ENCODE measurements around the gene CRAMP1. TPM values are rescaled to one million over a fixed set of nuclear protein-coding genes. Genes with fewer than 3 reads are reported as not detected.

Gene CRAMP1
- polyA plus RNA-seq, 1 of the 3 experiments (the other 2 are of a cell fraction) = 9.5 TPM

DNA sequence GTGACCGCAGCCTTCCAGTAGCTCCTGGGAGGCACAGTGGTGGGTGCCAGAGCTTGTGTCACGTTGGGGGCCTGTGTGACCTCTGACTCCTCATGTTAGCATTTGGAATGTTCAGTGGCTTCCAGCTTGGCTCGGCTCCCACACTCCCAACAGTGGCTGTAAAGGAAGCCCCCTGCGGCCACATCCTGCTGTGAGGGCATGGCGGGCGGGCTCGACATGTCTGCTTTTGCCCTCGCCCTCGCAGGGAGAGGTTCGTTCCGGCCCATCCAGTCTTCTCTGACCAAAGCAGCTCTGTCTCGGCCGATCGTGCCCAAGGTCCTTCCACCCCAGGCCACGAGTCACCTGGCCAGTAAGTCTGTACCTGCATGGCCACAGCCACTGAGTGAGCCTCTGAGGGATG lies 53.7 kb downstream of the CRAMP1 start (continued):
- no peak for TF ChIP-seq CTCF (IDR thresholded peaks at IDR 0.05)
- no peak for TF ChIP-seq SIN3A (IDR thresholded peaks at IDR 0.05; ENCODE audit: borderline replicate concordance, low read depth, low read length)

DNA sequence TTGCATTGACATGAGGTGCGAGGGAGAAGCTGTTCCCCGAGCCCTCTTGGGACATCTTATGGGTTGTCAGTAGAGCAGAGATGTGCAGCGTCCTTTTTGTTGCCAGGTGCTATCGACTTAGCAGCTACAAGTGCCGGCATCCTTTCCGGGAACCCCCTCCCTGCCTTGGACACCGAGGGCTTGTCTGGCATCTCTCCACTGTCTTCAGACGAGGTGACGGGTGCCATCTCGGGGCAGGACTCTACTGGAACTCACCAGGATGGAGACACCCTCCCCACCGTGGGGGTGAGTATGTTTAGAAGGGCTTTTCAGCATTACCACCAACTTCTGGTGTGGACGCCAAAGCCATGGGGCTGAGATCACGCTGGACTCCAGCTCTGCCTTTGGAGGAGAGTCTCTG lies 54.2 kb downstream of the CRAMP1 start:
- TF ChIP-seq, protein P1, sequence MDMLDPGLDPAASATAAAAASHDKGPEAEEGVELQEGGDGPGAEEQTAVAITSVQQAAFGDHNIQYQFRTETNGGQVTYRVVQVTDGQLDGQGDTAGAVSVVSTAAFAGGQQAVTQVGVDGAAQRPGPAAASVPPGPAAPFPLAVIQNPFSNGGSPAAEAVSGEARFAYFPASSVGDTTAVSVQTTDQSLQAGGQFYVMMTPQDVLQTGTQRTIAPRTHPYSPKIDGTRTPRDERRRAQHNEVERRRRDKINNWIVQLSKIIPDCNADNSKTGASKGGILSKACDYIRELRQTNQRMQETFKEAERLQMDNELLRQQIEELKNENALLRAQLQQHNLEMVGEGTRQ (IDR thresholded peaks at IDR 0.05; ENCODE audit: borderline replicate concordance, low read depth, low read length) = no peak
- TF ChIP-seq EP300 (IDR thresholded peaks at IDR 0.05; ENCODE audit: borderline replicate concordance in 1 of 2, low read depth in 1 of 2, low read length in 1 of 2) (no peak), FOXM1 (IDR thresholded peaks at IDR 0.05; ENCODE audit: low read depth) (no peak), EZH2phosphoT487 (IDR thresholded peaks at IDR 0.05; ENCODE audit: borderline replicate concordance, low read depth) (no peak), CHD2 (IDR thresholded peaks at IDR 0.05; ENCODE audit: low read length, partially characterized antibody) (no peak)
- TF ChIP-seq, protein P2, sequence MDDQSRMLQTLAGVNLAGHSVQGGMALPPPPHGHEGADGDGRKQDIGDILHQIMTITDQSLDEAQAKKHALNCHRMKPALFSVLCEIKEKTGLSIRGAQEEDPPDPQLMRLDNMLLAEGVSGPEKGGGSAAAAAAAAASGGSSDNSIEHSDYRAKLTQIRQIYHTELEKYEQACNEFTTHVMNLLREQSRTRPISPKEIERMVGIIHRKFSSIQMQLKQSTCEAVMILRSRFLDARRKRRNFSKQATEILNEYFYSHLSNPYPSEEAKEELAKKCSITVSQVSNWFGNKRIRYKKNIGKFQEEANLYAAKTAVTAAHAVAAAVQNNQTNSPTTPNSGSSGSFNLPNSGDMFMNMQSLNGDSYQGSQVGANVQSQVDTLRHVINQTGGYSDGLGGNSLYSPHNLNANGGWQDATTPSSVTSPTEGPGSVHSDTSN (IDR thresholded peaks at IDR 0.05) = no peak
- CTCF ChIA-PET = no interaction called here
- WGBS (ENCODE audit: low lambda C conversion rate) = 96% methylated on average over 5 of the region's 13 CpGs

DNA sequence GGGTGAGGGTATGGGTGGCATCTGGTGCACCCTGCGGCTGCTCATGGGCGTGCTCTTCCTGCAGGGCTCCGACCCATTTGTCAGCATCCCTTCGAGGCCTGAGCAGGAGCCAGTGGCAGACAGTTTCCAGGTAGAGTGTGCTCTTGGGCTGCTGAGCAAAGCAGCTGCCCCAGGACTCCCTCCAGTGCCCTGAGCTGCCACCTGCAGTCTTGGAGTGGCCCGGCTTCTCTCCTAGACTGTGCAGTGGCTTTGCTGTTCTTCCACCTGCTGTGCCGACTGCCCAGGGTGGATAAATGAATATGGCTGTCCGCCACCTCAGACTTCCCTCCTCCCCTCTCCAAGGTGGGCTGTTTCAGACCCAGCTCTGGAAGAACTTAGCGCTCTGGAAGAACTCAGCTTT lies 55.1 kb downstream of the CRAMP1 start:
- POLR2A ChIA-PET = interaction anchor here (1.1 kb wide), 1 partner anchor 11 kb away, joined by 3 read pairs; the partner anchor contains the start of gene JPT2
- CTCF ChIA-PET = no interaction called here
- no peak for TF ChIP-seq TAF1 (IDR thresholded peaks at IDR 0.05; ENCODE audit: borderline replicate concordance, low read depth, low read length)
- no peak for TF ChIP-seq GATA2 (CRISPR knock-in tag; IDR thresholded peaks at IDR 0.05)
- no peak for TF ChIP-seq TCF12 (IDR thresholded peaks at IDR 0.05)
- TF ChIP-seq EP300 (IDR thresholded peaks at IDR 0.05; ENCODE audit: borderline replicate concordance in 1 of 2, low read depth in 1 of 2, low read length in 1 of 2) = no peak
- TF ChIP-seq POLR2AphosphoS5 (IDR thresholded peaks at IDR 0.05; ENCODE audit: low read depth, low read length) = no peak
- TF ChIP-seq FOXM1 (IDR thresholded peaks at IDR 0.05; ENCODE audit: low read depth) = no peak
- no peak for TF ChIP-seq MXI1 (IDR thresholded peaks at IDR 0.05; ENCODE audit: low read depth, low read length)
- no peak for TF ChIP-seq FOSL2 (IDR thresholded peaks at IDR 0.05; ENCODE audit: borderline replicate concordance, low read depth)
- TF ChIP-seq, protein P1 (IDR thresholded peaks at IDR 0.05; ENCODE audit: borderline replicate concordance, low read depth, low read length) = no peak
- no peak for TF ChIP-seq SMC3 (IDR thresholded peaks at IDR 0.05; ENCODE audit: low read depth, low read length)
- TF ChIP-seq, protein P3, sequence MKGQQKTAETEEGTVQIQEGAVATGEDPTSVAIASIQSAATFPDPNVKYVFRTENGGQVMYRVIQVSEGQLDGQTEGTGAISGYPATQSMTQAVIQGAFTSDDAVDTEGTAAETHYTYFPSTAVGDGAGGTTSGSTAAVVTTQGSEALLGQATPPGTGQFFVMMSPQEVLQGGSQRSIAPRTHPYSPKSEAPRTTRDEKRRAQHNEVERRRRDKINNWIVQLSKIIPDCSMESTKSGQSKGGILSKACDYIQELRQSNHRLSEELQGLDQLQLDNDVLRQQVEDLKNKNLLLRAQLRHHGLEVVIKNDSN (IDR thresholded peaks at IDR 0.05; ENCODE audit: borderline replicate concordance, low read depth) = no peak
- no peak for TF ChIP-seq SIN3A (IDR thresholded peaks at IDR 0.05; ENCODE audit: borderline replicate concordance, low read depth, low read length)
- no peak for TF ChIP-seq RFX5 (IDR thresholded peaks at IDR 0.05; ENCODE audit: low read length)
- no peak for TF ChIP-seq EZH2phosphoT487 (IDR thresholded peaks at IDR 0.05; ENCODE audit: borderline replicate concordance, low read depth)
- no peak for TF ChIP-seq ELF1 (IDR thresholded peaks at IDR 0.05)
- no peak for TF ChIP-seq RAD21 (IDR thresholded peaks at IDR 0.05; ENCODE audit: low read length)

More for the DNA sequence above, 54.2 kb downstream of the CRAMP1 start:
- DNase-seq = no peak
- Histone ChIP-seq H3K4me2 (no peak overlapping the region), H3K9me2 (no peaks in the 10 kb centered on the region), H3K27me3 (ENCODE audit: insufficient read depth) (no peaks in the 10 kb centered on the region), H3K9me3 (no peaks in the 10 kb centered on the region), H2AFZ (ENCODE audit: low read depth) (no peak overlapping the region), H3K36me3 (replicated peaks in 1 of 2; ENCODE audit: control insufficient read depth in 1 of 2, insufficient read depth in 2 of 2, low read length in 1 of 2) (peaks cover 22 to 89% of the 10 kb centered on the region in 2 experiments), H3K4me3 (ENCODE audit: low read depth in 2 of 2, low read length in 1 of 2) (no peak overlapping the region), H3K9ac (no peak overlapping the region), H3F3A (replicated peaks; ENCODE audit: insufficient read depth) (no peaks in the 10 kb centered on the region), H3K79me2 (ENCODE audit: insufficient read depth) (no peaks in the 10 kb centered on the region), H3K4me1 (ENCODE audit: control insufficient read depth in 1 of 2, insufficient read depth in 2 of 2, low read depth in 1 of 2, low read length in 1 of 2) (no peaks in the 10 kb centered on the region), H3K27ac (ENCODE audit: low read depth in 2 of 2, low read length in 1 of 2) (no peak overlapping the region), H4K20me1 (ENCODE audit: insufficient read depth) (no peaks in the 10 kb centered on the region)
- POLR2A ChIA-PET = no interaction called here

More for the DNA sequence above, 55.1 kb downstream of the CRAMP1 start:
- Histone ChIP-seq H3K36me3 (replicated peaks in 1 of 2; ENCODE audit: control insufficient read depth in 1 of 2, insufficient read depth in 2 of 2, low read length in 1 of 2) (peaks cover 17 to 91% of the 10 kb centered on the region in 2 experiments), H4K20me1 (ENCODE audit: insufficient read depth) (no peaks in the 10 kb centered on the region), H3K9ac (no peak overlapping the region), H3F3A (replicated peaks; ENCODE audit: insufficient read depth) (no peaks in the 10 kb centered on the region), H3K4me3 (ENCODE audit: low read depth in 2 of 2, low read length in 1 of 2) (no peak overlapping the region), H3K27ac (ENCODE audit: low read depth in 2 of 2, low read length in 1 of 2) (no peak overlapping the region), H3K9me2 (no peaks in the 10 kb centered on the region), H3K4me2 (no peak overlapping the region), H3K27me3 (ENCODE audit: insufficient read depth) (no peaks in the 10 kb centered on the region), H3K79me2 (ENCODE audit: insufficient read depth) (no peaks in the 10 kb centered on the region), H3K4me1 (ENCODE audit: control insufficient read depth in 1 of 2, insufficient read depth in 2 of 2, low read depth in 1 of 2, low read length in 1 of 2) (no peaks in the 10 kb centered on the region), H3K9me3 (no peaks in the 10 kb centered on the region), H2AFZ (ENCODE audit: low read depth) (no peak overlapping the region)
- no peak for DNase-seq
- 95% methylated on average over 7 of the region's 8 CpGs for WGBS (ENCODE audit: low lambda C conversion rate)

All from SK-N-SH (cell line).